NB4 (cell line): ENCODE data around the gene ST8SIA3.

Experiments
- DNase-seq: peaks from one replicate; pipeline ENCODE4 v3.0.0; 2010; ENCODE audit warnings: low read depth
- H3K4me3 ChIP-seq: one replicate; pipeline ENCODE4 v1.5.1; 2011; ENCODE audit warnings: mild to moderate bottlenecking, low read depth, low read length, moderate library complexity
- CTCF ChIP-seq: IDR thresholded peaks from one replicate; pipeline ENCODE4 v1.5.1; 2012; ENCODE audit warnings: low read depth, low read length
- MAX ChIP-seq: IDR thresholded peaks from 2 replicates; pipeline ENCODE4 v1.6.1; 2011; ENCODE audit warnings: low read depth, low read length
- MYC ChIP-seq: IDR thresholded peaks from 2 replicates; pipeline ENCODE4 v1.6.1; 2011; ENCODE audit warnings: low read depth, low read length
- POLR2A ChIP-seq: IDR thresholded peaks from 2 replicates; pipeline ENCODE4 v1.6.1; 2011; ENCODE audit warnings: mild to moderate bottlenecking; ENCODE audit not compliant: insufficient read length; ENCODE audit errors: extremely low read depth

ST8SIA3 gene

GRCh38 chr18:57353137-57353939 lies 981 bp downstream of the ST8SIA3 start:
- TF ChIP-seq MAX (no peak), MYC (no peak), CTCF (no peak), POLR2A (no peak)
- H3K4me3 ChIP-seq = no peak overlapping the region
- DNase-seq = no peak

GRCh38 chr18:57353940-57354461 lies 1.6 kb downstream of the ST8SIA3 start:
- no peak overlapping the region for H3K4me3 ChIP-seq
- TF ChIP-seq MYC (no peak), POLR2A (no peak), CTCF (no peak), MAX (no peak)
- no peak for DNase-seq

GRCh38 chr18:57359433-57359832 lies 7.1 kb downstream of the ST8SIA3 start:
- H3K4me3 ChIP-seq = no peak overlapping the region
- no peak for DNase-seq
- TF ChIP-seq MYC = no peak

GRCh38 chr18:57362714-57363113 lies 10.4 kb downstream of the ST8SIA3 start:
- H3K4me3 ChIP-seq = no peak overlapping the region
- TF ChIP-seq MYC (no peak), POLR2A (no peak), MAX (no peak), CTCF (no peak)
- no peak for DNase-seq

GRCh38 chr18:57364460-57364859 lies 12.1 kb downstream of the ST8SIA3 start:
- H3K4me3 ChIP-seq = no peak overlapping the region
- no peak for TF ChIP-seq CTCF
- no peak for TF ChIP-seq POLR2A
- TF ChIP-seq MYC = no peak
- no peak for TF ChIP-seq MAX
- DNase-seq = no peak

- no peak for TF ChIP-seq MAX
- TF ChIP-seq CTCF = no peak
- no peak for TF ChIP-seq POLR2A
- no peak for TF ChIP-seq MYC
- DNase-seq = no peak
- H3K4me3 ChIP-seq = no peak overlapping the region
Observed at GRCh38 chr18:57366528-57367081, 14.2 kb downstream of the ST8SIA3 start.
